GM12878 (cell line): Measurements from ENCODE around the gene CORO7. TPM values are rescaled to one million over a fixed set of nuclear protein-coding genes. Genes with fewer than 3 reads are reported as not detected.

Source experiments
- ATAC-seq: fragments of 200-7000 bp; cut with Tn5 transposase; 3 replicates; pipeline ENCODE4 v1.9.1; 2020; ENCODE audit warnings: mild to moderate bottlenecking, moderate library complexity
- BruUV-seq: library from RNA; stranded (reverse); fragments of 400-500 nt; replicated peaks from 2 replicates; lab custom pipeline; 2021; lab: Mats Ljungman, UMichigan
- CTCF ChIA-PET: fragments of 300-600 bp; sonication (Branson Sonifier 250); formaldehyde crosslinking; extraction: SDS; loops from one replicate; lab custom pipeline; 2021; ENCODE audit warnings: inconsistent platforms; lab: Yijun Ruan, JAX
- POLR2A ChIA-PET: fragments of 350-600 bp; formaldehyde crosslinking; extraction: SDS; loops from one replicate; lab custom pipeline; 2021; ENCODE audit warnings: inconsistent platforms; lab: Charles Lee
- RAD21 ChIA-PET: fragments of 300-600 bp; sonication (Branson Sonifier 250); formaldehyde crosslinking; loops from one replicate; lab custom pipeline; 2023; ENCODE audit warnings: antibody characterized with exemption; ENCODE audit not compliant: unreplicated experiment; lab: Charles Lee
- SMC1A ChIA-PET: fragments of 300-600 bp; sonication (Branson Sonifier 250); formaldehyde crosslinking; loops from one replicate; lab custom pipeline; 2023; ENCODE audit not compliant: unreplicated experiment, uncharacterized antibody; lab: Charles Lee
- DNase-seq: peaks from one replicate; pipeline ENCODE4 v3.0.0-alpha.2; 2011; ENCODE audit warnings: low read depth, low spot score
- FAIRE-seq: peaks from 3 replicates; lab custom pipeline; 2011; peaks lifted over from hg19 to GRCh38; lab: Jason Lieb, UNC
- H2AFZ ChIP-seq: 2 replicates; pipeline ENCODE4 v1.6.0; 2011; ENCODE audit warnings: low read depth, low read length, control low read depth; ENCODE audit not compliant: control insufficient read depth
- H3K27ac ChIP-seq: 2 replicates; pipeline ENCODE4 v1.5.1; 2011; ENCODE audit warnings: control low read depth; ENCODE audit not compliant: control insufficient read depth, insufficient read depth
- H3K27me3 ChIP-seq, 2 experiments: replicated peaks in 1 of 2; 2 replicates each; pipeline versions ENCODE4 v1.6.0 to v1.6.1; 2011; ENCODE audit warnings: low read length in 1 of 2; ENCODE audit not compliant: control insufficient read depth in 2 of 2, insufficient read depth in 2 of 2
- H3K36me3 ChIP-seq, 2 experiments: 2 replicates each; pipeline ENCODE4 v1.5.1; 2011; ENCODE audit warnings: low read length in 1 of 2; ENCODE audit not compliant: control insufficient read depth in 2 of 2, insufficient read depth in 2 of 2
- H3K4me1 ChIP-seq: 2 replicates; pipeline ENCODE4 v1.6.1; 2011; ENCODE audit warnings: mild to moderate bottlenecking, low read length, moderate library complexity, mixed read lengths; ENCODE audit not compliant: control insufficient read depth, insufficient read depth
- H3K4me2 ChIP-seq: 2 replicates; pipeline ENCODE4 v1.6.0; 2011; ENCODE audit warnings: control low read depth; ENCODE audit not compliant: control insufficient read depth, insufficient read depth
- H3K4me3 ChIP-seq: fragments of 200-600 bp; sonication (generic); 2 replicates; pipeline ENCODE4 v1.5.1; 2016
- H3K79me2 ChIP-seq: 2 replicates; pipeline ENCODE4 v1.6.0; 2011; ENCODE audit warnings: low read length; ENCODE audit not compliant: control insufficient read depth, insufficient read depth
- H3K9ac ChIP-seq: 2 replicates; pipeline ENCODE4 v1.8.0; 2011; ENCODE audit warnings: low read length, control low read depth, mixed read lengths; ENCODE audit not compliant: control insufficient read depth, insufficient read depth
- H3K9me3 ChIP-seq: replicated peaks from 3 replicates; pipeline ENCODE4 v1.5.1; 2011; ENCODE audit warnings: mild to moderate bottlenecking, low read length; ENCODE audit not compliant: control insufficient read depth, insufficient read depth
- H4K20me1 ChIP-seq: 2 replicates; pipeline ENCODE4 v1.6.0; 2011; ENCODE audit not compliant: control insufficient read depth, insufficient read depth
- GABPA ChIP-seq: IDR thresholded peaks from 2 replicates; pipeline ENCODE4 v1.6.1; 2014; ENCODE audit warnings: antibody characterized with exemption, low read depth, mild to moderate bottlenecking, inconsistent platforms
- POLR2AphosphoS5 ChIP-seq: IDR thresholded peaks from 2 replicates; pipeline ENCODE4 v1.6.1; 2011; ENCODE audit warnings: mild to moderate bottlenecking, low read length, inconsistent platforms
- RCOR1 ChIP-seq: conservative IDR thresholded peaks from 2 replicates; pipeline ENCODE4 v1.6.1; 2012; ENCODE audit warnings: low read depth, low read length, improper control_type of control experiment
- YBX1 ChIP-seq: fragments of 450-650 bp; IDR thresholded peaks from 2 replicates; pipeline ENCODE4 v1.6.1; 2016; ENCODE audit warnings: antibody characterized with exemption
- ZBTB4 ChIP-seq: fragments of 450-650 bp; formaldehyde crosslinking; IDR thresholded peaks from 2 replicates; pipeline ENCODE4 v1.4.0; 2022; ENCODE audit warnings: mild to moderate bottlenecking, moderate library complexity
- WGBS: methylation state at CpG from one replicate; pipeline ENCODE4 v1.1.6; 2016; ENCODE audit warnings: low lambda C conversion rate; ENCODE audit not compliant: insufficient replicate concordance, insufficient coverage; ENCODE audit errors: missing lambda C conversion rate; 5-methylcytosine and 5-hydroxymethylcytosine counted together
- in situ Hi-C: fragments of 300-500 bp; cut with MboI; formaldehyde crosslinking; loops from 9 replicates; pipeline ENCODE4 v1.14.3; 2018; ENCODE audit warnings: mixed read lengths
- intact Hi-C: fragments of 100-400 bp; cut with micrococcal nuclease; formaldehyde crosslinking; loops from one replicate; pipeline ENCODE4 v1.14.2; 2022; ENCODE audit not compliant: unreplicated experiment
- polyA plus RNA-seq, 11 experiments: library from polyadenylated mRNA; depleted of rRNA in 4 of 11; unstranded in 6 of 11; stranded (reverse) in 5 of 11; fragments of >200 nt; fragmentation: Nextera tagmentation in 4 of 11; fragmentation: Illumina TruSeq in 1 of 11; extraction: Ambion mirVana in 4 of 11; extraction: Trizol in 1 of 11; gene quantifications; 1 replicate in 1 of 11; 2 replicates in 10 of 11; pipeline versions ENCODE4 v1.2.1 to v1.2.3, GENCODE V29; 2011 to 2016; ENCODE audit warnings: inconsistent platforms in 2 of 11, missing spikeins in 2 of 11, low read depth in 1 of 11
- total RNA-seq, 4 experiments: library from RNA; depleted of rRNA in 3 of 4; stranded (reverse); fragments of >200 nt in 3 of 4; fragmentation: Illumina TruSeq in 1 of 4; extraction: Trizol in 1 of 4; gene quantifications; 2 replicates each; pipeline versions ENCODE4 v1.2.1 to v1.2.3, GENCODE V29; 2013 to 2021
- TF ChIP-seq, protein P1 (sequence below): IDR thresholded peaks from 2 replicates; pipeline ENCODE4 v1.6.1; 2011; ENCODE audit warnings: low read depth, mild to moderate bottlenecking, low read length, moderate library complexity, borderline replicate concordance; ENCODE audit errors: extremely low read depth

CORO7 gene
- total and polyA plus RNA-seq, 10 of the 15 experiments (the other 5 are each of a cell fraction or from before 2014, with no cell fraction given): 0.64 to 89.2 (median 43.7) TPM

GRCh38 chr16:4410335-4411075 is 5.9 kb downstream of the CORO7 start:
- DNase-seq: no peak
- RAD21 ChIA-PET: no interaction called here
- FAIRE-seq: no peak
- Histone ChIP-seq H3K4me1 (peaks cover 17% of the 10 kb centered on the region), H3K79me2 (peaks cover 30% of the 10 kb centered on the region), H3K27ac (no peak overlapping the region), H3K9ac (no peak overlapping the region), H3K4me3 (no peak overlapping the region), H3K27me3 (no peaks in the 10 kb centered on the region), H2AFZ (no peak overlapping the region), H3K4me2 (no peak overlapping the region), H3K9me3 (no peaks in the 10 kb centered on the region), H3K36me3 (peaks cover 26 to 28% of the 10 kb centered on the region in 2 experiments), H4K20me1 (peaks cover 5% of the 10 kb centered on the region)
- POLR2A ChIA-PET: interaction anchor here (1.0 kb wide), 1 partner anchor 61 kb away, joined by 3 read pairs; no protein-coding TSS in a partner anchor
- in situ Hi-C loops: no loop called here
- 0 out of 2 replicates have a peak, but pooled peaks have one; percentile 6 for TF ChIP-seq POLR2AphosphoS5
- no peak for TF ChIP-seq YBX1
- WGBS: 95% methylated on average over 15 of the region's 15 CpGs
- CTCF ChIA-PET: interaction anchor here (0.6 to 1.4 kb wide), 4 partner anchors 8 to 549 kb away, joined by 3 read pairs; no protein-coding TSS in a partner anchor
- SMC1A ChIA-PET: interaction anchor here (0.9 to 1.4 kb wide), 3 partner anchors 9 to 104 kb away, joined by 3 to 4 read pairs (median 3); no protein-coding TSS in a partner anchor
- no peak for ATAC-seq
- BruUV-seq: TSS peak; percentile 11
- intact Hi-C loops: no loop called here

GRCh38 chr16:4409081-4409932 is 7.1 kb downstream of the CORO7 start:
- H3K9me3 ChIP-seq: no peaks in the 10 kb centered on the region
- no peak overlapping the region for H3K4me3 ChIP-seq
- TF ChIP-seq, protein P1, sequence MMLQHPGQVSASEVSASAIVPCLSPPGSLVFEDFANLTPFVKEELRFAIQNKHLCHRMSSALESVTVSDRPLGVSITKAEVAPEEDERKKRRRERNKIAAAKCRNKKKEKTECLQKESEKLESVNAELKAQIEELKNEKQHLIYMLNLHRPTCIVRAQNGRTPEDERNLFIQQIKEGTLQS: no peak
- TF ChIP-seq RCOR1 (no peak), ZBTB4 (no peak), GABPA (no peak)

More at GRCh38 chr16:4409081-4409932, 7.1 kb downstream of the CORO7 start:
- Histone ChIP-seq H3K36me3 (peaks cover 26 to 36% of the 10 kb centered on the region in 2 experiments), H3K79me2 (peaks cover 18% of the 10 kb centered on the region), H3K9ac (no peak overlapping the region), H3K4me1 (peaks cover 8% of the 10 kb centered on the region), H3K4me2 (no peak overlapping the region), H3K27ac (no peak overlapping the region), H3K27me3 (no peaks in the 10 kb centered on the region), H4K20me1 (peaks cover 5% of the 10 kb centered on the region), H2AFZ (no peak overlapping the region)
- intact Hi-C loops: no loop called here
- ChIA-PET SMC1A (interaction anchor here (0.9 to 1.2 kb wide), 2 partner anchors 10 to 105 kb away, joined by 3 read pairs; no protein-coding TSS in a partner anchor), CTCF (interaction anchor here (0.6 to 1.4 kb wide), 2 partner anchors 51 to 64 kb away, joined by 3 read pairs; no protein-coding TSS in a partner anchor), RAD21 (no interaction called here), POLR2A (interaction anchor here (1.0 to 1.4 kb wide), 2 partner anchors 62 to 81 kb away, joined by 3 read pairs; no protein-coding TSS in a partner anchor)
- in situ Hi-C loops: no loop called here
- ATAC-seq (no peak), FAIRE-seq (no peak), DNase-seq (no peak)
- WGBS: 94% methylated on average over 19 of the region's 19 CpGs
- BruUV-seq: no TSS peak
